Measurements from ENCODE around the gene DUS2. TPM values are rescaled to one million over a fixed set of nuclear protein-coding genes. Genes with fewer than 3 reads are reported as not detected.

The DUS2 gene
- total and polyA plus RNA-seq, 8 donors = 13.9 to 22.4 (median 16.6) TPM

GRCh38 chr16:68081861-68082628 is 59.0 kb downstream of the DUS2 start:
- Histone ChIP-seq H3K27ac (peak overlapping the region; percentile 18 to 97), H3K9me3 (no peaks in the 10 kb centered on the region), H3K36me3 (peaks cover 0 to 19% of the 10 kb centered on the region in 2 donors), H3K27me3 (no peaks in the 10 kb centered on the region), H3K4me3 (no peak overlapping the region), H3K4me1 (peaks cover 40 to 86% of the 10 kb centered on the region in 2 donors)
- intact Hi-C loops (cut with DNase I) = no loop called here
- ATAC-seq = no peak
- no peak for TF ChIP-seq CTCF (IDR thresholded peaks at IDR 0.05)
- peak in 1 of 4 donors; percentile 33 for DNase-seq

- DNase-seq = peak in 1 of 4 donors; percentile 25
- ATAC-seq = no peak
- Histone ChIP-seq H3K36me3 (peaks cover 0 to 12% of the 10 kb centered on the region in 2 donors), H3K27ac (peak overlapping the region in 1 of 2 donors; percentile 97), H3K9me3 (no peaks in the 10 kb centered on the region), H3K4me3 (no peak overlapping the region), H3K27me3 (no peaks in the 10 kb centered on the region), H3K4me1 (peaks cover 47 to 87% of the 10 kb centered on the region in 2 donors)
- TF ChIP-seq CTCF (IDR thresholded peaks at IDR 0.05) = no peak
- intact Hi-C loops (cut with DNase I) = no loop called here
Observed at GRCh38 chr16:68082629-68083238, 59.6 kb downstream of the DUS2 start.

- intact Hi-C loops (cut with DNase I) = no loop called here
- H3K4me1 ChIP-seq = peaks cover 50 to 85% of the 10 kb centered on the region in 2 donors
- H3K9me3 ChIP-seq = no peaks in the 10 kb centered on the region
- no peak overlapping the region for H3K4me3 ChIP-seq
- H3K27ac ChIP-seq = peak overlapping the region; percentile 97 to 98
- H3K27me3 ChIP-seq = no peaks in the 10 kb centered on the region
- DNase-seq (peak in 1 of 4 donors; percentile 21), ATAC-seq (no peak)
- TF ChIP-seq CTCF (IDR thresholded peaks at IDR 0.05) = no peak
- peaks cover 0 to 6% of the 10 kb centered on the region in 2 donors for H3K36me3 ChIP-seq
Observed at GRCh38 chr16:68083239-68083781, 60.2 kb downstream of the DUS2 start.

- H3K4me1 ChIP-seq = peaks cover 45 to 85% of the 10 kb centered on the region in 2 donors
Observed at GRCh38 chr16:68083861-68084503, 60.9 kb downstream of the DUS2 start.

More at GRCh38 chr16:68083861-68084503, 60.9 kb downstream of the DUS2 start:
- no peak for TF ChIP-seq CTCF (IDR thresholded peaks at IDR 0.05)
- Histone ChIP-seq H3K4me3 (peak overlapping the region; percentile 41 to 95), H3K36me3 (no peaks in the 10 kb centered on the region), H3K27ac (peak overlapping the region; percentile 97 to 98), H3K27me3 (no peaks in the 10 kb centered on the region), H3K9me3 (no peaks in the 10 kb centered on the region)
- intact Hi-C loops (cut with DNase I) = no loop called here
- DNase-seq = peak in 2 of 4 donors; percentile 51 to 80
- peak; percentile 6 for ATAC-seq
